H9 (cell line): ENCODE measurements around the gene KANK4. TPM values are rescaled to one million over a fixed set of nuclear protein-coding genes. Genes with fewer than 3 reads are reported as not detected.

Source experiments
- DNase-seq: peaks from one replicate; pipeline ENCODE4 v3.0.0-alpha.2; 2017
- H2AFZ ChIP-seq: one replicate; pipeline ENCODE4 v1.6.1; 2013; ENCODE audit warnings: mild to moderate bottlenecking, low read length, control low read depth, moderate library complexity
- H2AK5ac ChIP-seq: 2 replicates; pipeline ENCODE4 v1.6.1; 2013; ENCODE audit warnings: low read length, control low read depth, mixed read lengths; ENCODE audit not compliant: insufficient read length
- H2BK120ac ChIP-seq: one replicate; pipeline ENCODE4 v1.6.1; 2013; ENCODE audit warnings: low read depth, mild to moderate bottlenecking, low read length, control low read depth, inconsistent platforms; ENCODE audit not compliant: poor library complexity, severe bottlenecking
- H2BK12ac ChIP-seq: 2 replicates; pipeline ENCODE4 v1.6.1; 2013; ENCODE audit warnings: low read length, control low read depth, mixed read lengths, low read depth; ENCODE audit not compliant: insufficient read length
- H2BK15ac ChIP-seq: 2 replicates; pipeline ENCODE4 v1.6.1; 2013; ENCODE audit warnings: low read depth, low read length, control low read depth
- H2BK20ac ChIP-seq: one replicate; pipeline ENCODE4 v1.6.1; 2013; ENCODE audit warnings: low read depth, mild to moderate bottlenecking, low read length, control low read depth, inconsistent platforms; ENCODE audit not compliant: poor library complexity, severe bottlenecking
- H2BK5ac ChIP-seq: 2 replicates; pipeline ENCODE4 v1.6.1; 2013; ENCODE audit warnings: low read length, control low read depth, mixed read lengths; ENCODE audit not compliant: insufficient read length
- H3K14ac ChIP-seq: 2 replicates; pipeline ENCODE4 v1.6.1; 2013; ENCODE audit warnings: low read length, control low read depth; ENCODE audit not compliant: insufficient read depth
- H3K18ac ChIP-seq: 2 replicates; pipeline ENCODE4 v1.6.1; 2013; ENCODE audit warnings: low read depth, mild to moderate bottlenecking, mixed read lengths, low read length, control low read depth; ENCODE audit not compliant: insufficient read length
- H3K23ac ChIP-seq: 2 replicates; pipeline ENCODE4 v1.6.1; 2013; ENCODE audit warnings: low read length, control low read depth, mixed read lengths, low read depth; ENCODE audit not compliant: insufficient read length
- H3K23me2 ChIP-seq: 2 replicates; pipeline ENCODE4 v1.6.1; 2013; ENCODE audit warnings: low read depth, mild to moderate bottlenecking, mixed read lengths, low read length, control low read depth; ENCODE audit not compliant: insufficient read length, poor library complexity, severe bottlenecking
- H3K27ac ChIP-seq: 2 replicates; pipeline ENCODE4 v1.5.1; 2013; ENCODE audit warnings: low read length, control low read depth, mixed read lengths, low read depth; ENCODE audit not compliant: insufficient read length
- H3K27me3 ChIP-seq: 2 replicates; pipeline ENCODE4 v1.6.1; 2013; ENCODE audit warnings: low read length, control low read depth, inconsistent platforms; ENCODE audit not compliant: insufficient read depth
- H3K4ac ChIP-seq: 2 replicates; pipeline ENCODE4 v1.6.1; 2013; ENCODE audit warnings: low read depth, mild to moderate bottlenecking, control low read depth, inconsistent platforms, low read length, moderate library complexity
- H3K4me1 ChIP-seq: 2 replicates; pipeline ENCODE4 v1.6.1; 2013; ENCODE audit warnings: low read length, control low read depth, inconsistent platforms; ENCODE audit not compliant: insufficient read depth
- H3K4me2 ChIP-seq: 2 replicates; pipeline ENCODE4 v1.6.1; 2013; ENCODE audit warnings: low read length, control low read depth, mixed read lengths; ENCODE audit not compliant: insufficient read length, insufficient read depth
- H3K56ac ChIP-seq: 2 replicates; pipeline ENCODE4 v1.6.1; 2013; ENCODE audit warnings: low read depth, mild to moderate bottlenecking, mixed read lengths, low read length, control low read depth; ENCODE audit not compliant: insufficient read length
- H3K79me1 ChIP-seq: 2 replicates; pipeline ENCODE4 v1.6.1; 2013; ENCODE audit warnings: low read depth, mild to moderate bottlenecking, moderate library complexity, low read length, control low read depth, inconsistent platforms; ENCODE audit not compliant: insufficient read depth, poor library complexity, severe bottlenecking
- H3K79me2 ChIP-seq: 2 replicates; pipeline ENCODE4 v1.6.1; 2013; ENCODE audit warnings: low read length, control low read depth, inconsistent platforms; ENCODE audit not compliant: insufficient read depth
- H3K9ac ChIP-seq: 2 replicates; pipeline ENCODE4 v1.6.1; 2013; ENCODE audit warnings: low read length, control low read depth, mixed read lengths; ENCODE audit not compliant: insufficient read length; ENCODE audit errors: extremely low read depth
- H3K9me3 ChIP-seq: one replicate; pipeline ENCODE4 v1.6.1; 2013; ENCODE audit warnings: low read depth, low read length, inconsistent platforms; ENCODE audit not compliant: control insufficient read depth
- H3T11ph ChIP-seq: one replicate; pipeline ENCODE4 v1.6.1; 2013; ENCODE audit warnings: mild to moderate bottlenecking, low read length, control low read depth, inconsistent platforms
- H4K20me1 ChIP-seq: one replicate; pipeline ENCODE4 v1.6.1; 2013; ENCODE audit not compliant: control insufficient read depth, insufficient read length, insufficient read depth
- H4K5ac ChIP-seq: 2 replicates; pipeline ENCODE4 v1.6.1; 2013; ENCODE audit warnings: low read depth, mild to moderate bottlenecking, mixed read lengths, low read length, control low read depth; ENCODE audit not compliant: insufficient read length
- H4K8ac ChIP-seq: replicated peaks from 2 replicates; pipeline ENCODE4 v1.6.1; 2013; ENCODE audit warnings: low read length, control low read depth, mixed read lengths, low read depth; ENCODE audit not compliant: insufficient read length
- H4K91ac ChIP-seq: 2 replicates; pipeline ENCODE4 v1.6.1; 2013; ENCODE audit warnings: low read depth, mild to moderate bottlenecking, moderate library complexity, mixed read lengths, low read length, control low read depth; ENCODE audit not compliant: insufficient read length
- H3K27ac Mint-ChIP-seq, 3 experiments: 2 replicates in 2 of 3; 3 replicates in 1 of 3; pipeline ENCODE4 v1.8.0; 2020 to 2021; ENCODE audit warnings: mixed read lengths in 3 of 3, mild to moderate bottlenecking in 1 of 3, moderate library complexity in 1 of 3
- H3K27me3 Mint-ChIP-seq: 2 replicates; pipeline ENCODE4 v1.8.0; 2021; ENCODE audit warnings: low read depth, mild to moderate bottlenecking, moderate library complexity, mixed read lengths
- H3K36me3 Mint-ChIP-seq, 3 experiments: 2 replicates in 2 of 3; 3 replicates in 1 of 3; pipeline ENCODE4 v1.8.0; 2020 to 2021; ENCODE audit warnings: low read depth in 3 of 3, mixed read lengths in 3 of 3; ENCODE audit not compliant: insufficient read depth in 1 of 3
- H3K4me1 Mint-ChIP-seq, 2 experiments: 2 replicates each; pipeline ENCODE4 v1.8.0; 2020; ENCODE audit warnings: mixed read lengths in 2 of 2
- H3K4me3 Mint-ChIP-seq, 2 experiments: 2 replicates in 1 of 2; 3 replicates in 1 of 2; pipeline ENCODE4 v1.8.0; 2020 to 2021; ENCODE audit warnings: mild to moderate bottlenecking in 2 of 2, mixed read lengths in 2 of 2, moderate library complexity in 1 of 2
- H3K9me3 Mint-ChIP-seq, 2 experiments: 2 replicates in 1 of 2; 3 replicates in 1 of 2; pipeline ENCODE4 v1.8.0; 2020; ENCODE audit warnings: mild to moderate bottlenecking in 2 of 2, mixed read lengths in 2 of 2, moderate library complexity in 1 of 2
- CTCF ChIP-seq: fragments of 200-600 bp; sonication (generic); conservative IDR thresholded peaks from 3 replicates; pipeline ENCODE4 v1.8.0; 2021; ENCODE audit warnings: antibody characterized with exemption, mild to moderate bottlenecking
- WGBS: extraction: QIAGEN DNeasy Blood & Tissue Kit; methylation state at CpG from one replicate; pipeline ENCODE4 v1.1.7; 2013; ENCODE audit warnings: missing lambda C conversion rate, low lambda C conversion rate, mixed read lengths; ENCODE audit not compliant: insufficient read length; ENCODE audit errors: extremely low coverage; 5-methylcytosine and 5-hydroxymethylcytosine counted together
- total RNA-seq: library from RNA; stranded (reverse); gene quantifications from 2 replicates; pipeline ENCODE4 v1.2.1, GENCODE V29; 2021

KANK4 gene
- total RNA-seq, 1 experiment from 2014 or later: 0.15 TPM

GRCh38 chr1:62237950-62238374, 81.3 kb downstream of the KANK4 start:
- no peaks in the 10 kb centered on the region for H3K27me3 Mint-ChIP-seq
- Histone ChIP-seq H3K23me2 (no peaks in the 10 kb centered on the region), H3K56ac (no peak overlapping the region), H4K5ac (no peak overlapping the region), H3T11ph (no peak overlapping the region), H3K4me2 (no peak overlapping the region), H3K18ac (no peak overlapping the region), H4K20me1 (no peaks in the 10 kb centered on the region), H2BK15ac (no peak overlapping the region), H3K27ac (no peak overlapping the region), H4K91ac (no peak overlapping the region), H3K14ac (no peak overlapping the region), H3K9me3 (no peaks in the 10 kb centered on the region), H2BK5ac (no peak overlapping the region), H3K4ac (no peak overlapping the region), H3K9ac (no peak overlapping the region), H2BK20ac (no peak overlapping the region), H3K4me1 (peaks cover 3% of the 10 kb centered on the region; the same call in 1 of the 2 replicates), H2BK12ac (no peak overlapping the region), H2BK120ac (no peak overlapping the region), H3K79me2 (no peaks in the 10 kb centered on the region), H3K27me3 (no peaks in the 10 kb centered on the region), H3K23ac (no peak overlapping the region), H4K8ac (no peak overlapping the region), H3K79me1 (no peaks in the 10 kb centered on the region), H2AFZ (no peak overlapping the region), H2AK5ac (no peak overlapping the region)
- peaks cover 33 to 48% of the 10 kb centered on the region in 2 experiments for H3K4me1 Mint-ChIP-seq
- H3K36me3 Mint-ChIP-seq: no peaks in the 10 kb centered on the region; a peak in 1 of 7 replicates
- no CpG with 5 or more reads among the region's 8 CpGs for WGBS
- H3K4me3 Mint-ChIP-seq: no peak overlapping the region
- no peak overlapping the region; a peak in 1 of 7 replicates for H3K27ac Mint-ChIP-seq
- no peak for DNase-seq
- peaks cover 2% of the 10 kb centered on the region in 2 experiments; a peak in 1 of 5 replicates for H3K9me3 Mint-ChIP-seq
- TF ChIP-seq CTCF: no peak
